ENCODE measurements around the gene CABP1.

Gene CABP1

DNA sequence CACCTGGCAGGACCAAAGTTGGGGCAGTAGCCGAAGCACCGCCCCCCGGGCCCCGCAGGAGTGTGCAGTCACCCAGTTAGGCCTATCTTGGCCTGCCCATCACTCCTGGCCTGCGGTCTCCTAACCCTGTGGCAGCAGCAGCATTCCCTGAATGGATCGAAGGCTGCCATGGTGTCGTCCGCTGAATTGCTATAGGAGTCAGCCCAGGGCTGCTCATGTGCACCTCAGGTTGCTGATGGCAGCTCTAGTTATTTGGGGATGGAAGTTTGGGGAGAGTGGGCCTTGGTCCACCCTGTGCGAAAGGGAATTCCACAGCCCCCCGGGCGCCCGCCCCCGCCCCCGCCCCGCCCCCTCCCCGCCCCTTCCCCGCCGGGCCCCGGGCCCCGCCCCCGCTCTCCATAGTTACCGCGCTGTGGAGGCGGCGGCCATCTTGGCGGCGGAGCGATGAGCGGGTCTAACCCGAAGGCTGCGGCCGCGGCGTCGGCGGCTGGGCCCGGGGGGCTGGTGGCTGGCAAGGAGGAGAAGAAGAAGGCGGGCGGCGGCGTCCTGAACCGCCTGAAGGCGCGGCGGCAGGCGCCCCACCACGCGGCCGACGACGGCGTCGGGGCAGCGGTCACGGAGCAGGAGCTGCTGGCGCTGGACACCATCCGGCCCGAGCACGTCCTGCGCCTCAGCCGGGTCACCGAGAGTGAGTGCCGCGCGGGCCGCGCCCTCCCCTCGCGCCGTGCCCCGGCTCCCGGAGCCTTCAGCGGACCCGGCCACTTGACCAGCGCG, 69.8 kb downstream of the CABP1 start, which contains the start of gene UNC119B:
TSS of gene UNC119B (plus strand) at position 428 of the 774 bp plus-strand sequence. CDS start at position 445, 17 bp downstream.
- Histone ChIP-seq H3K36me3 (ENCODE audit: control insufficient read depth, insufficient read depth, low read length) (no peaks in the 10 kb centered on the region), H3K4me2 (ENCODE audit: low read length) (peak within 1 kb of the TSS; percentile 74), H3K9me3 (ENCODE audit: control insufficient read depth, low read length) (no peaks in the 10 kb centered on the region), H2AFZ (peak within 1 kb of the TSS; percentile 95), H3K27me3 (ENCODE audit: control insufficient read depth, insufficient read depth, low read length) (no peaks in the 10 kb centered on the region), H3K79me2 (peaks cover 23% of the 10 kb centered on the region), H3K9ac (peak within 1 kb of the TSS; percentile 92), H3K4me1 (peaks cover 10% of the 10 kb centered on the region), H3K27ac (peak within 1 kb of the TSS; percentile 77), H3K4me3 (ENCODE audit: low read depth, low read length) (peak within 1 kb of the TSS; percentile 79)
- TF ChIP-seq CTCF (IDR thresholded peaks at IDR 0.05), result no peak

DNA sequence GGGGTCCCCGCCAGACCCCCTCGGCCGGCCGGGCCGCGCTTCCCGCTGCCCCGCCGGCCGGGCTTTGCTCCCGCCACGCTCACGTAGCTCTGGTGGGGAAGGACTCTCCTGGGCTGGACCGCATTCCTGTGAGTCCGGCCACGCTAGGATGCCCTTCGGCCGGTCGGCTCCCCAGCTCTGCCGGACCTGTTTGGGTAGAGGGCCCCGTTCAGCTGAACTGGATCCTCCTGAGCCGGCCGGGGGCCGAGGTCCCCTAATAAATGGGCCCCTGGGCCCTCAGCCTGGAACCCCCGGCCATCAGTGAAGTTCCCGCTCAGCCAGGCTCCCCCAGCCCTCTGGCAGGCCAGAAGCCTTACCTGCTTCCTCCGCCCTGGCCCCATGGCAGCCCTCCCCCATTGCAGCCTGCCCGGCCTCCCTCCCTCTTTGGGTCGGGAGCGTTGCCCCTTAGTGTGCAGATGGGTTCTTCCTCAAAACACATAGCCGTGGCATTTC, 70.4 kb downstream of the CABP1 start:
- peaks cover 27% of the 10 kb centered on the region for H3K79me2 ChIP-seq
- H3K4me1 ChIP-seq, result peaks cover 10% of the 10 kb centered on the region
- no peaks in the 10 kb centered on the region for H3K36me3 ChIP-seq (ENCODE audit: control insufficient read depth, insufficient read depth, low read length)
- peak overlapping the region; percentile 92 for H3K9ac ChIP-seq
- no peaks in the 10 kb centered on the region for H3K9me3 ChIP-seq (ENCODE audit: control insufficient read depth, low read length)
- no peaks in the 10 kb centered on the region for H3K27me3 ChIP-seq (ENCODE audit: control insufficient read depth, insufficient read depth, low read length)
- H3K4me2 ChIP-seq (ENCODE audit: low read length), result peak overlapping the region; percentile 74
- H3K4me3 ChIP-seq (ENCODE audit: low read depth, low read length), result peak overlapping the region; percentile 79
- H2AFZ ChIP-seq, result peak overlapping the region; percentile 95
- peak overlapping the region; percentile 77 for H3K27ac ChIP-seq
- no peak for TF ChIP-seq CTCF (IDR thresholded peaks at IDR 0.05)

DNA sequence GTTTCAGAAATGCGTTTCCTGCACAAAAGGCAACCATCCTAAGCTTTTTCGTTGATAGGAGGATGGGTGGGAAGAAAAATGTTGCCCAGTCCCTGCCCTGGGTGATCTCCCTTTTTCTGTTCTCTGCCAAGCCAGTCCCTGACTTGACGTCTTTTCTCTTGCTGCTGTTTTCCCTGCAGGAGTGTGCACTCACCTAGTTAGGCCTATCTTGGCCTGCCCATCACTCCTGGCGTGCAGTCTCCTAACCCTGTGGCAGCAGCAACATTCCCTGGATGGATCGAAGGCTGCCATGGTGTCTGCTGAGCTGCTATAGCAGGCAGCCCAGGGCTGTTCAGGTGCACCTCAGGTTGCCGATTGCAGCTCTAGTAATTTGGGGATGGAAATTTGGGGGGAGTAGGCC, 71.0 kb downstream of the CABP1 start:
- Histone ChIP-seq H2AFZ (peak overlapping the region; percentile 95), H3K9ac (no peak overlapping the region), H3K27me3 (ENCODE audit: control insufficient read depth, insufficient read depth, low read length) (no peaks in the 10 kb centered on the region), H3K36me3 (ENCODE audit: control insufficient read depth, insufficient read depth, low read length) (no peaks in the 10 kb centered on the region), H3K9me3 (ENCODE audit: control insufficient read depth, low read length) (no peaks in the 10 kb centered on the region), H3K79me2 (peaks cover 33% of the 10 kb centered on the region), H3K4me1 (peaks cover 10% of the 10 kb centered on the region), H3K4me2 (ENCODE audit: low read length) (peak overlapping the region; percentile 74), H3K27ac (peak overlapping the region; percentile 77), H3K4me3 (ENCODE audit: low read depth, low read length) (peak overlapping the region; percentile 79)
- TF ChIP-seq CTCF (IDR thresholded peaks at IDR 0.05), result no peak

DNA sequence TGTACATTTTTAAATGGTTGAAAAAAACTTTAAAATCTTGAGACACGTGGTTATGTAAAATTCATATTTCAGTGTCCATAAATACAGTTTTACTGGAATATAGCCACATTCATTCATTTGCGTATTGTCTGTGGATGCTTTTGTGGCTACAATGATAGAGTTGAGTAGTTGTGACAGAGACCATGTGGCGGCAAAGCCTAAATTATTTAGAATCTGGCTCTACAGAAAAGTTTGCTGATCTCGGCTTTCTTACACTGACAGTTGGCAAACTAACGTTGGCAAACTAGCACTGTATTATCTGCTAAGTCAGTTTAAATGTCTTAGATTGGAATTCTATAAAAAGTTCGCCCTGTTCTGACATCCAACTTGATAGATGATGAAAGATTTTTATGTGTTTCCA, 72.2 kb downstream of the CABP1 start:
- Histone ChIP-seq H3K4me1 (peaks cover 10% of the 10 kb centered on the region), H3K27ac (no peak overlapping the region), H2AFZ (no peak overlapping the region), H3K79me2 (peaks cover 36% of the 10 kb centered on the region), H3K9me3 (ENCODE audit: control insufficient read depth, low read length) (no peaks in the 10 kb centered on the region), H3K4me3 (ENCODE audit: low read depth, low read length) (no peak overlapping the region), H3K27me3 (ENCODE audit: control insufficient read depth, insufficient read depth, low read length) (no peaks in the 10 kb centered on the region), H3K9ac (no peak overlapping the region), H3K4me2 (ENCODE audit: low read length) (peak overlapping the region; percentile 45), H3K36me3 (ENCODE audit: control insufficient read depth, insufficient read depth, low read length) (no peaks in the 10 kb centered on the region)
- TF ChIP-seq CTCF (IDR thresholded peaks at IDR 0.05), result no peak

Measured in parathyroid adenoma (tissue), 2 donors.